Mucosa of rectum (tissue), 2 donors: ENCODE measurements around the gene UHRF2.

ENCODE experiments used
- H3K27ac ChIP-seq, 2 donors: one replicate each; pipeline ENCODE4 v1.7.0; 2013; ENCODE audit warnings: inconsistent platforms in 2 of 2, low read depth in 2 of 2, low read length in 2 of 2
- H3K27me3 ChIP-seq, 2 donors: one replicate each; pipeline ENCODE4 v1.7.0; 2013; ENCODE audit warnings: low read length in 2 of 2; ENCODE audit not compliant: control insufficient read depth in 2 of 2, insufficient read depth in 2 of 2
- H3K36me3 ChIP-seq, 2 donors: one replicate each; pipeline ENCODE4 v1.7.0; 2013; ENCODE audit warnings: low read length in 2 of 2; ENCODE audit not compliant: control insufficient read depth in 2 of 2, insufficient read depth in 2 of 2
- H3K4me1 ChIP-seq, 2 donors: one replicate each; pipeline ENCODE4 v1.7.0; 2013; ENCODE audit warnings: low read length in 2 of 2, mild to moderate bottlenecking in 1 of 2; ENCODE audit not compliant: control insufficient read depth in 2 of 2, insufficient read depth in 2 of 2
- H3K4me3 ChIP-seq, 2 donors: one replicate each; pipeline ENCODE4 v1.7.0; 2013; ENCODE audit warnings: low read length in 2 of 2
- H3K9ac ChIP-seq, 2 donors: one replicate each; pipeline ENCODE4 v1.7.0; 2013; ENCODE audit warnings: low read length in 2 of 2, low read depth in 1 of 2, mild to moderate bottlenecking in 1 of 2
- H3K9me3 ChIP-seq, 2 donors: one replicate each; pipeline ENCODE4 v1.7.0; 2013; ENCODE audit warnings: low read length in 2 of 2; ENCODE audit not compliant: control insufficient read depth in 2 of 2
- donor health status: healthy.
- donor health status: Normal muscosa, but diverticular disease.

UHRF2 gene

GRCh38 chr9:6426117-6426516 is 13.1 kb downstream of the UHRF2 start:
- no peak overlapping the region for H3K9ac ChIP-seq
- no peak overlapping the region for H3K27ac ChIP-seq
- peaks cover 0 to 4% of the 10 kb centered on the region in 2 donors for H3K36me3 ChIP-seq
- H3K4me1 ChIP-seq = peaks cover 0 to 2% of the 10 kb centered on the region in 2 donors
- no peaks in the 10 kb centered on the region for H3K27me3 ChIP-seq
- H3K4me3 ChIP-seq = no peak overlapping the region
- no peaks in the 10 kb centered on the region for H3K9me3 ChIP-seq

GRCh38 chr9:6428940-6429889 is 16.2 kb downstream of the UHRF2 start:
- Histone ChIP-seq H3K9ac (no peak overlapping the region), H3K4me1 (peaks cover 0 to 2% of the 10 kb centered on the region in 2 donors), H3K4me3 (no peak overlapping the region), H3K27me3 (no peaks in the 10 kb centered on the region), H3K36me3 (peaks cover 5 to 9% of the 10 kb centered on the region in 2 donors), H3K9me3 (no peaks in the 10 kb centered on the region), H3K27ac (peak overlapping the region in 1 of 2 donors; percentile 13)

GRCh38 chr9:6431038-6431437 is 18.0 kb downstream of the UHRF2 start:
- peaks cover 6 to 9% of the 10 kb centered on the region in 2 donors for H3K36me3 ChIP-seq
- peaks cover 0 to 2% of the 10 kb centered on the region in 2 donors for H3K4me1 ChIP-seq
- H3K27me3 ChIP-seq = no peaks in the 10 kb centered on the region
- no peak overlapping the region for H3K27ac ChIP-seq
- H3K9me3 ChIP-seq = no peaks in the 10 kb centered on the region
- no peak overlapping the region for H3K4me3 ChIP-seq
- no peak overlapping the region for H3K9ac ChIP-seq

- Histone ChIP-seq H3K36me3 (peaks cover 5 to 6% of the 10 kb centered on the region in 2 donors), H3K4me3 (no peak overlapping the region), H3K9ac (no peak overlapping the region), H3K27me3 (no peaks in the 10 kb centered on the region), H3K9me3 (no peaks in the 10 kb centered on the region), H3K4me1 (peaks cover 0 to 2% of the 10 kb centered on the region in 2 donors), H3K27ac (no peak overlapping the region)
These were observed 20.4 kb downstream of the UHRF2 start for GRCh38 chr9:6433410-6433809.

GRCh38 chr9:6439051-6439703 is 26.2 kb downstream of the UHRF2 start:
- H3K9ac ChIP-seq = no peak overlapping the region
- H3K9me3 ChIP-seq = no peaks in the 10 kb centered on the region
- no peak overlapping the region for H3K27ac ChIP-seq
- H3K4me1 ChIP-seq = no peaks in the 10 kb centered on the region
- H3K4me3 ChIP-seq = no peak overlapping the region
- peaks cover under 1 to 1% of the 10 kb centered on the region in 2 donors for H3K36me3 ChIP-seq
- no peaks in the 10 kb centered on the region for H3K27me3 ChIP-seq

GRCh38 chr9:6440405-6440804 is 27.4 kb downstream of the UHRF2 start:
- Histone ChIP-seq H3K4me3 (no peak overlapping the region), H3K9me3 (no peaks in the 10 kb centered on the region), H3K27me3 (no peaks in the 10 kb centered on the region), H3K27ac (no peak overlapping the region), H3K36me3 (no peaks in the 10 kb centered on the region), H3K9ac (no peak overlapping the region), H3K4me1 (no peaks in the 10 kb centered on the region)

- H3K4me1 ChIP-seq = no peaks in the 10 kb centered on the region
- no peak overlapping the region for H3K9ac ChIP-seq
- H3K27me3 ChIP-seq = no peaks in the 10 kb centered on the region
- H3K9me3 ChIP-seq = no peaks in the 10 kb centered on the region
- H3K27ac ChIP-seq = no peak overlapping the region
- H3K4me3 ChIP-seq = no peak overlapping the region
- no peaks in the 10 kb centered on the region for H3K36me3 ChIP-seq
These were observed 28.3 kb downstream of the UHRF2 start for GRCh38 chr9:6441269-6441668.

- Histone ChIP-seq H3K4me1 (no peaks in the 10 kb centered on the region), H3K27me3 (no peaks in the 10 kb centered on the region), H3K27ac (no peak overlapping the region), H3K9ac (no peak overlapping the region), H3K9me3 (no peaks in the 10 kb centered on the region), H3K4me3 (no peak overlapping the region), H3K36me3 (no peaks in the 10 kb centered on the region)
These were observed 30.7 kb downstream of the UHRF2 start for GRCh38 chr9:6443661-6444060.

- Histone ChIP-seq H3K9ac (no peak overlapping the region), H3K4me1 (no peaks in the 10 kb centered on the region)
These were observed 31.1 kb downstream of the UHRF2 start for GRCh38 chr9:6444128-6444527.

GRCh38 chr9:6449086-6449485 is 36.1 kb downstream of the UHRF2 start:
- Histone ChIP-seq H3K4me3 (no peak overlapping the region), H3K36me3 (no peaks in the 10 kb centered on the region), H3K4me1 (no peaks in the 10 kb centered on the region), H3K27me3 (no peaks in the 10 kb centered on the region), H3K9me3 (no peaks in the 10 kb centered on the region), H3K9ac (no peak overlapping the region), H3K27ac (no peak overlapping the region)

More at GRCh38 chr9:6444128-6444527, 31.1 kb downstream of the UHRF2 start:
- H3K27me3 ChIP-seq = no peaks in the 10 kb centered on the region
- no peak overlapping the region for H3K27ac ChIP-seq
- H3K4me3 ChIP-seq = no peak overlapping the region
- H3K9me3 ChIP-seq = no peaks in the 10 kb centered on the region
- H3K36me3 ChIP-seq = no peaks in the 10 kb centered on the region
